ENCODE measurements around the gene FERD3L.

FERD3L gene

DNA sequence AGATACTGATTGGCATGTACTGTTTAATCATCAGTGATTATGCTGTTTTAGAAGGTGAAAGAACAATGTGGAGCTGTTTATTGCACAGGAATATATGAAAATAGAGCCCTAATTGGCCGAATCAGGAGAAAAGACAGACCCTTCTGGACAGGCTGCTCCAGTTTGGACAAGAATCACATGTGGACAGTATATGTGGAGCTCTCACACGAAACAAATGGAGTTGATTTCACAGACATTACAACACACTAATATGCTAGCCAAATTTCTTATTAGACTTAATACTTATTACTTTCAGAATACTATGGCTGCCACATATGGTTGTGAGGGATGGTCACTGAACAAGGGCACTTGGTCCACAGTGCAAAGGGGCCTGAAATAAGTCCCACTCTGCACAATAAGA, 43.3 kb downstream of the FERD3L start:
- in situ Hi-C loops (cut with MboI; ENCODE audit: low sequenced_read_pairs, unreplicated experiment), result loop anchor here (25.0 kb wide), 2 partner anchors 560 to 1685 kb away; partner anchors contain the start of gene SP8
- no peak for DNase-seq (ENCODE audit: low spot score)
- TF ChIP-seq, protein P1, sequence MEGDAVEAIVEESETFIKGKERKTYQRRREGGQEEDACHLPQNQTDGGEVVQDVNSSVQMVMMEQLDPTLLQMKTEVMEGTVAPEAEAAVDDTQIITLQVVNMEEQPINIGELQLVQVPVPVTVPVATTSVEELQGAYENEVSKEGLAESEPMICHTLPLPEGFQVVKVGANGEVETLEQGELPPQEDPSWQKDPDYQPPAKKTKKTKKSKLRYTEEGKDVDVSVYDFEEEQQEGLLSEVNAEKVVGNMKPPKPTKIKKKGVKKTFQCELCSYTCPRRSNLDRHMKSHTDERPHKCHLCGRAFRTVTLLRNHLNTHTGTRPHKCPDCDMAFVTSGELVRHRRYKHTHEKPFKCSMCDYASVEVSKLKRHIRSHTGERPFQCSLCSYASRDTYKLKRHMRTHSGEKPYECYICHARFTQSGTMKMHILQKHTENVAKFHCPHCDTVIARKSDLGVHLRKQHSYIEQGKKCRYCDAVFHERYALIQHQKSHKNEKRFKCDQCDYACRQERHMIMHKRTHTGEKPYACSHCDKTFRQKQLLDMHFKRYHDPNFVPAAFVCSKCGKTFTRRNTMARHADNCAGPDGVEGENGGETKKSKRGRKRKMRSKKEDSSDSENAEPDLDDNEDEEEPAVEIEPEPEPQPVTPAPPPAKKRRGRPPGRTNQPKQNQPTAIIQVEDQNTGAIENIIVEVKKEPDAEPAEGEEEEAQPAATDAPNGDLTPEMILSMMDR (IDR thresholded peaks at IDR 0.05; ENCODE audit: borderline replicate concordance, control extremely low read depth, extremely low read depth, insufficient read depth, missing control alignments), result no peak

DNA sequence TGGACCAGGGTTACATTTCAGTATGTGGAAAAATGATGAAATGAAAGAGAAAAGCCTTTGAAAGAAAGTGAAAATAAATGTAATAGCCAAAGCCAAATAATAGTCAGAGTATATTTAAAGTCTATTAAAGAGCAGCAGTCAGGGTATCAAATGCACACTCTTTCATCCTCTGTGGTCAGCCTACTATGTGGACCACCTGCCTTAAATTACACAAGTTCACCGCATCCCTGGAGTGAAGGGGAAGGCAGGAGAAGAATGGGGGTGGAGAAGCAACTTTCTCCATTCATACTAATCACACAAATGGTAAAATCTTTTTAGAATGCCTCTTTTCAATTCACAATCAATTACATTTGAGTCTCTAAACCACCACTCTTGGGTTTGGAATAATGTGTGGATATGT, 43.7 kb downstream of the FERD3L start:
- TF ChIP-seq, protein P1 (IDR thresholded peaks at IDR 0.05; ENCODE audit: borderline replicate concordance, control extremely low read depth, extremely low read depth, insufficient read depth, missing control alignments), result no peak
- DNase-seq (ENCODE audit: low spot score), result no peak
- in situ Hi-C loops (cut with MboI; ENCODE audit: low sequenced_read_pairs, unreplicated experiment), result loop anchor here (25.0 kb wide), 2 partner anchors 561 to 1686 kb away; partner anchors contain the start of gene SP8

DNA sequence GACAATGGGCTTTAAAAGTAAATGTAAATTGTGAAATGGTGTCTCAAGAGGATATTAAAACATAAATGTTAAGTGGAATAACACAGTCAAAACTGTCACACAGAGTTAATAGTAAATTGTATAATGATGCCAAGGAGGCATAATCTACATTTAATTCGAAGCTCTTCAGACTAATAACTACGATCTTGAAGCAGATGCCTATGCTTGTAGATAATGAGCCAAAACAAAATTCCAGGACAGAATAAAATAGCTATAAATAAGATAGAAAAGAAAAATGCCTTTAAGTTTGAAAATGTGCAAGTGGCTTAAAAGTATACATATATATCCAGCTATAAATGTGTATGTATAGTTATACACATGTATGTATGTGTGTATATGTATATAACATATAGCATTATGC, 45.3 kb downstream of the FERD3L start:
- DNase-seq (ENCODE audit: low spot score), result no peak
- in situ Hi-C loops (cut with MboI; ENCODE audit: low sequenced_read_pairs, unreplicated experiment), result loop anchor here (25.0 kb wide), 2 partner anchors 562 to 1687 kb away; partner anchors contain the start of gene SP8
- TF ChIP-seq, protein P1 (IDR thresholded peaks at IDR 0.05; ENCODE audit: borderline replicate concordance, control extremely low read depth, extremely low read depth, insufficient read depth, missing control alignments), result no peak

DNA sequence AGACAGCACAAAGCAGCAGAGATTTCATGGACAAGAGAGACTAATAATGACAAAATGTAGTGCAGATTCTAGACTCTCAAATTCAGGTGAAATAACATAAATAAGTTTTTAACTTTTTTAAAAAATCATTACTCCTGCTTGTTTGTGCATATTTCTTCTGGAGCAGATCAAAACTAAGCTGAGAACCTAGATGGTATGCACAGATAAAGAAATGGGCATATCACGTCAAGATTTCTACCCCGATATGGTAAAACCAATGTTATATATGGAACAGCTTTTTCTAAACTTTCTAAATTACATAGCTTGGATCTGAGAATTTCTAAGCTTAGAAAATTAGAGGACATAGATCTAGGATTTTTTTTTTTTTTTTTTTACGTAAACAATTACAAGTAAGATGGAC, 46.0 kb downstream of the FERD3L start:
- TF ChIP-seq, protein P1 (IDR thresholded peaks at IDR 0.05; ENCODE audit: borderline replicate concordance, control extremely low read depth, extremely low read depth, insufficient read depth, missing control alignments), result no peak
- no peak for DNase-seq (ENCODE audit: low spot score)
- in situ Hi-C loops (cut with MboI; ENCODE audit: low sequenced_read_pairs, unreplicated experiment), result no loop called here

DNA sequence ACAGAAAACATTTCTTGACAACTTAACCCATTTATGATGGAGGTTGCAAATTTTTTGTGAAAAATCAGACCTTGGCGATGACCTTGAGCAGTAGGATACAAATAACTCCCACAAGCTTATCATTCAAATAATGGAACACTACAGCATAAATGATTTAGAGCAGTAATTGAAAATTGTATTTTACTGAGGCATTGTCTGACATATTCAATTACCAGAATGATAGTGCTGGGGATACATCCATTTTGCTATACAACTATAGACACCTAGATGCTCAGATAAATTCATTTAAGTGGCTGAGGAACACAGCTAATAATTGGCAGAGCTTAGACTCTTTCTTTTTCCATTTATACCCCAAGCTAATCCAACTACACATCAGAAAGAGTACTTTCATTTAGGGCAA, 46.7 kb downstream of the FERD3L start:
- DNase-seq (ENCODE audit: low spot score), result no peak
- TF ChIP-seq, protein P1 (IDR thresholded peaks at IDR 0.05; ENCODE audit: borderline replicate concordance, control extremely low read depth, extremely low read depth, insufficient read depth, missing control alignments), result no peak
- in situ Hi-C loops (cut with MboI; ENCODE audit: low sequenced_read_pairs, unreplicated experiment), result no loop called here

DNA sequence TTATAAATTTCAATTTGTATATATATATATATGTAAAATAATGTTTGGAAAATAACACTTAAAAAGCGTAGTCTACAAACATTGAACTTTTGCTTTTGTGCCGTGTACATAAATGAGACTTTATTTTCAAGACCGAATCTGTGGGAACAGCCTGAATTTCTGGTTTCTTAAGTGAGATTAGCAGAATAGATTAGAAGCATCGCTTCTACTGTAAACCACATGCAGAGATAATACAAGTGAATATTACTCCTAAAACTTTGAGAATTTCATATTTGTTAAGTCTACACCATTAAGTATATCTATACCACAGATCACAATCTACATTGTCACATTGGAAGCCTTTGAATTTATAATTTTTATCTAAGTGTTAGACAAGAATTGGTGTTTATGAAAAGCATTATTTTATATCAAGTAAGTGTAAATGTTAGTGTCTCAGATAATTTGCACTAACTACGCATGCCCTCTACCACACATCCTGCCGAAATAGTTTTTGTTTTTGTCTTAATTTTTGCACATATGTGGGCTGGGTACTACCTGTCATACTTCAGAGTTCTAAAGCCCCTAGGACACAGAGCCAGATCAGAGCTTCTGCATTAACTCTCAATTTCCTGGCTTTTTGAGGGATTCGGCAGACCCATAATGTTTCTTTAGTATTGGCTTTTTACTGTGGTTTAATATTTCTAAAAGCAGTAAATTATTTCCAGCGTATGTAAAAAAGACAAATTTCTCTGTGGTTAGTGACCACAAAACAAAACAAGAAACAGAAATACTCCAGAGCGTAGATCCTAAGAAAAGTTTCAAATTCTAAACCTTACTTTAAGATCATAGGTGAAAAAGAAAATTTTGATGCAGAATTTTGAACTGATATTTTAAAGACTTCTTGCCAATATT, 47.8 kb downstream of the FERD3L start:
- TF ChIP-seq, protein P1 (IDR thresholded peaks at IDR 0.05; ENCODE audit: borderline replicate concordance, control extremely low read depth, extremely low read depth, insufficient read depth, missing control alignments), result no peak
- in situ Hi-C loops (cut with MboI; ENCODE audit: low sequenced_read_pairs, unreplicated experiment), result no loop called here

More for the DNA sequence above, 47.8 kb downstream of the FERD3L start:
- no peak for DNase-seq (ENCODE audit: low spot score)

Measured in GM13976 (cell line).